GM12864 (cell line): ENCODE measurements around the gene MYO9B.

Experiments used
- DNase-seq: peaks from one replicate; pipeline ENCODE4 v3.0.0-alpha.2; 2011; ENCODE audit warnings: low read depth
- H3K4me3 ChIP-seq: 2 replicates; pipeline ENCODE4 v1.5.1; 2011; ENCODE audit warnings: mild to moderate bottlenecking, low read depth, low read length, control low read depth
- TF ChIP-seq, protein P1 (sequence below): IDR thresholded peaks from 2 replicates; pipeline ENCODE4 v1.5.1; 2011; ENCODE audit warnings: low read depth, mild to moderate bottlenecking, moderate library complexity, low read length, control low read depth, inconsistent platforms; ENCODE audit errors: missing control alignments

MYO9B gene

DNA sequence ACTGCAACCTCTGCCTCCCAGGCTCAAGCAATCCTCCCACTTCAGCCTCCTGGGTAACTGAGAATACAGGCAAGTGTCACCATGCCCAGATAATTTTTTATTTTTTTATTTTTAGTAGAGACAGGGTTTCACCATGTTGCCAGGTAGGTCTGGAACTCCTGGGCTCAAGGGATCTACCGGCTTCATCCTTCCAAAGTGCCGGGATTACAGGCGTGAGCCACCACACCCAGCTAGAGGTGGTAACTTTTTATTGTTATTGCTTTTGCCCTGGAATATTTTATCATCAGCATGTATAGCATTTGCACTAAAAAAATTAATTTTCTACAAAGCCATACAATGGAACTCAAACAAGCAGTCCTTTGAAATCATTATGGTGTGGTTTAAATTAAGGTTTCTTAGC, 14.4 kb upstream of the MYO9B start:
- no peak overlapping the region for H3K4me3 ChIP-seq
- no peak for DNase-seq
- TF ChIP-seq, protein P1, sequence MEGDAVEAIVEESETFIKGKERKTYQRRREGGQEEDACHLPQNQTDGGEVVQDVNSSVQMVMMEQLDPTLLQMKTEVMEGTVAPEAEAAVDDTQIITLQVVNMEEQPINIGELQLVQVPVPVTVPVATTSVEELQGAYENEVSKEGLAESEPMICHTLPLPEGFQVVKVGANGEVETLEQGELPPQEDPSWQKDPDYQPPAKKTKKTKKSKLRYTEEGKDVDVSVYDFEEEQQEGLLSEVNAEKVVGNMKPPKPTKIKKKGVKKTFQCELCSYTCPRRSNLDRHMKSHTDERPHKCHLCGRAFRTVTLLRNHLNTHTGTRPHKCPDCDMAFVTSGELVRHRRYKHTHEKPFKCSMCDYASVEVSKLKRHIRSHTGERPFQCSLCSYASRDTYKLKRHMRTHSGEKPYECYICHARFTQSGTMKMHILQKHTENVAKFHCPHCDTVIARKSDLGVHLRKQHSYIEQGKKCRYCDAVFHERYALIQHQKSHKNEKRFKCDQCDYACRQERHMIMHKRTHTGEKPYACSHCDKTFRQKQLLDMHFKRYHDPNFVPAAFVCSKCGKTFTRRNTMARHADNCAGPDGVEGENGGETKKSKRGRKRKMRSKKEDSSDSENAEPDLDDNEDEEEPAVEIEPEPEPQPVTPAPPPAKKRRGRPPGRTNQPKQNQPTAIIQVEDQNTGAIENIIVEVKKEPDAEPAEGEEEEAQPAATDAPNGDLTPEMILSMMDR: no peak

DNA sequence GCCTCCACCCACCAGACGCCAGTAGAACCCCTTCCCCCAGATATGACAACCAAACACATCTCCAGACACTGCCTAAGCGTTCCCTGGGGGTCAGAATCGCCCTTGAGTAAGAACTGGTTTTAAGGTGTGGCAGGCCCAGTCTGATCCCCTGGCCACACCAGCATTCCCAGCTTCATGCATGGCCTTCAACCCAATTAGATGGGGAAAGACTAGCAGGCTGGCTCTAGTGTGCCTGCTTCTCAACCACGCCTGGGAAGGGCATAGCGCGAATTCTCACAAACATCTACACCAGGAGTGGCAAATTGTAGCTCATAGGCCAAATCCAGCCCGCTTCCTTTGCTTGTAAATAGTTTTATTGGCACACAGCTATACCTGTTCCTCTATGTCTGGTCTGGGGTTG, 13.9 kb upstream of the MYO9B start:
- TF ChIP-seq, protein P1: no peak
- no peak for DNase-seq
- no peak overlapping the region for H3K4me3 ChIP-seq

DNA sequence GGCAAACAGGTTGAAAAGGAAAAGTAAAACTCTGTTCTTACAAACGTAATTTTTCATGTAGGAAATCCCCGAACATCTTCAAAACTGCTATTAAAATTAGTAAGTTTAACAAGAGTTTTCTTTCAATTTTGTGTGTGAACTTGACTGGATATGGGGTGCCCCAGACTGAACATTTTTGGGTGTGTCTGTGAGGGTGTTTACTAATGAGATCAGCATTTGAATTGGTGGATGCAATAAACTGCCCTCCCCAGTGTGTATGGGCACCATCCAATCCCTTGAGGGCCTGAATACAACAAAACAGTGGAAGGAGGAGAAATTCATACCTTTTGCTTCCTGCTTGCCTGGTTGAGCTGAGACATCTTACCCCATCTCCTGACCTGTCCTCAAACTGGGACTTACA, 12.1 kb upstream of the MYO9B start:
- no peak overlapping the region for H3K4me3 ChIP-seq
- TF ChIP-seq, protein P1: no peak
- DNase-seq: no peak

GRCh38 chr19:17069193-17069592, 6.4 kb upstream of the MYO9B start:
- TF ChIP-seq, protein P1: peak; percentile 27
- H3K4me3 ChIP-seq: no peak overlapping the region
- no peak for DNase-seq

DNA sequence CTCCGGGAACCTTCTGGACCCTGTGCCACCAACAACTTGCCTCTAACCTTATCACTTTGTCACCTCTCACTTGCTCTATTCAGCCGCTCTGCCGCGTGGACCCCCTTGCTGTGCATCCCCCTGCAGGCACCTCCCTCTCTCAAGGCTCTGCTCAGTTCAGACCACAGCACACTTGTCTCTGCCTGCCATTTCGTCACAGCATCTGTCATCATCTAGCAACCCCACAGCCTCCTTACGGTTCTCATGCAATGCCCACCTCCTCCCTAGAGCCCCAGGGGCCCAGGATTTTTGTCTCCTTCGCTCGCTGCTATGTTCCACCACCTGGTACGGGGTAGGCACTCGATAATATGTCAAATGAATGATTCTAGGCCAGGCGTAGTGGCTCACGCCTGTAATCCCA, 5.2 kb upstream of the MYO9B start:
- no peak overlapping the region for H3K4me3 ChIP-seq
- DNase-seq: no peak
- TF ChIP-seq, protein P1: no peak

DNA sequence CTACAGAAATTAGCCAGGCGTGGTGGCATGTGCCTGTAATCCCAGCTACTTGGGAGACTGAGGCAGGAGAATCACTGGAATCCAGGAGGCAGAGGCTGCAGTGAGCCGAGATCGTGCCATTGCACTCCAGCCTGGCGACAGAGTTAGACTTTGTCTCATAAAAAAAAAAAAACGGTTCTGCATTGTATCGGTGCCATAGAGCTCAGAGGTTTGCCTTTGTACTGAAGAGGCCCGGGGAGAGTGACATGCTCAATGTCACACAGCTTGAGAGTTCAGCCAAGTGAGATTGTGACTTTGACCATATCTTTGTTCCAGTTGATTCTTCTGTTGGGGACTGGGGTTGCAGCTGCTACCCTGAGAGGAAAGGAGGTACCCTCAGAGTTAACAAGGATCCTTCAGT, 4.7 kb upstream of the MYO9B start:
- TF ChIP-seq, protein P1: no peak
- no peak for DNase-seq
- H3K4me3 ChIP-seq: no peak overlapping the region

- TF ChIP-seq, protein P1: no peak
- no peak for DNase-seq
These were observed 1.5 kb upstream of the MYO9B start for GRCh38 chr19:17073869-17074633.

More at GRCh38 chr19:17073869-17074633, 1.5 kb upstream of the MYO9B start:
- H3K4me3 ChIP-seq: peak overlapping the region; percentile 86
